ENCODE results near the gene ZNF804B.

Gene ZNF804B

DNA sequence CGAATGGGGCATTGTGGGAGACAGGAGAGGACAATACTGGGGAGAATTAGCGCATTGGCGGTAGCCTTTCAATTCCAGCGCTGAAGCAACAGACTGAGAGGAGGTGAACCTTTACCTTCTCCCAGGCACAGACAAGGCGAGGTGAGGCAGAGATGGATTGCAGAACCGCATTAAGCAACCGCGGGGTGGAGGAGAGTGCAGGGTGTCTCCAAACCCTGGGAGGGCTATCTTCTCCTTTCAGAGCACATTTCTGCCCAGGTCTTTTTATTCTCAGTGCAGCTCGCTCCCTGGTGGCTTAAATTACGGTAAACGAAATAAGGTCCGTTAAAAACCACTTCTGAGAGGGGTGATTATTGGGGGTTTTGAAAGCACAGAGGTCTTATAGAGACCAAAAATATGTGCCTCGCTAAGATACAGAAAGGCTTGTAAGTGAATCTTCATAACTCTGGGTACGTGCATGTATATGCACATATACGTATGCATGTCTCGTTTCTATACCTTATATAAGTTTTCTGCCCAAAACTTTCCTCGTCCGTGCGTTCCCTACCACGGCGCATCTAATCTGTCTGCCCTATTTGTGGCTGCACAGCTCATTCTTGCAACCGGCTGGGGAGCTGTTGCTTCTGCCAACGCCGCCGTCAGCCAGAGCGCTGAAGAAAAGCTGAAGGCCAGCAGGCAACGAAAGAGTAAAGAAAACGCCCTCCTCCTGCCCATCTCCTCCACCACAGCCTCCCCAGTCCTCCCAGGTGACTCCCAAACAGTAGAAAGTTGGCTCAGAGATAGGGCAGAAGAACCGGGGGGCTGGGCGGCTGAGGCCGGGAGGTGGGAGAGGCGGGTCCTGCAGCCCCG is 895 bp upstream of the ZNF804B start:
- TF ChIP-seq, protein P1, sequence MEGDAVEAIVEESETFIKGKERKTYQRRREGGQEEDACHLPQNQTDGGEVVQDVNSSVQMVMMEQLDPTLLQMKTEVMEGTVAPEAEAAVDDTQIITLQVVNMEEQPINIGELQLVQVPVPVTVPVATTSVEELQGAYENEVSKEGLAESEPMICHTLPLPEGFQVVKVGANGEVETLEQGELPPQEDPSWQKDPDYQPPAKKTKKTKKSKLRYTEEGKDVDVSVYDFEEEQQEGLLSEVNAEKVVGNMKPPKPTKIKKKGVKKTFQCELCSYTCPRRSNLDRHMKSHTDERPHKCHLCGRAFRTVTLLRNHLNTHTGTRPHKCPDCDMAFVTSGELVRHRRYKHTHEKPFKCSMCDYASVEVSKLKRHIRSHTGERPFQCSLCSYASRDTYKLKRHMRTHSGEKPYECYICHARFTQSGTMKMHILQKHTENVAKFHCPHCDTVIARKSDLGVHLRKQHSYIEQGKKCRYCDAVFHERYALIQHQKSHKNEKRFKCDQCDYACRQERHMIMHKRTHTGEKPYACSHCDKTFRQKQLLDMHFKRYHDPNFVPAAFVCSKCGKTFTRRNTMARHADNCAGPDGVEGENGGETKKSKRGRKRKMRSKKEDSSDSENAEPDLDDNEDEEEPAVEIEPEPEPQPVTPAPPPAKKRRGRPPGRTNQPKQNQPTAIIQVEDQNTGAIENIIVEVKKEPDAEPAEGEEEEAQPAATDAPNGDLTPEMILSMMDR (IDR thresholded peaks at IDR 0.05; ENCODE audit: extremely low read depth, insufficient read depth, missing control alignments), result no peak
- in situ Hi-C loops (cut with MboI; ENCODE audit: low pct_unique_long_range_greater_than_20kb, low sequenced_read_pairs, unreplicated experiment), result no loop called here
- peak; percentile 17 for DNase-seq (ENCODE audit: low spot score)

DNA sequence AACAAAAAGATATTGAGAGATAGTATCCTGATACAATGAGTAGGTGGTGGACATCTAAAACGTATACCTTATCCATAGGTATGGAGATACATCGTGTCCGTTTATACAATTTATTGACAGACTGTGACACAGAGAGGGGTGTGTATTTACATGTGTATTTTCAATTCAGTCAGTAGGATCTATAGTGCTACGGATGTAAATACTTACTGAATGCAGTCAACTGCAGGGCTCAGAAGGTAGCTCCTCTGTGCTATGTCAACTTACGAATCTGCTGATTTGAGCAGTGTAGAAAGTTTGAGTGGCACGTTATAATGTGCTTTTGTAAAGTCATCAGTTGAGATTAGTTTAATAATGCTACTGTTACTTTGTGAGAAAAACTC is 626 bp downstream of the ZNF804B start:
- TF ChIP-seq, protein P1 (IDR thresholded peaks at IDR 0.05; ENCODE audit: extremely low read depth, insufficient read depth, missing control alignments), result no peak
- in situ Hi-C loops (cut with MboI; ENCODE audit: low pct_unique_long_range_greater_than_20kb, low sequenced_read_pairs, unreplicated experiment), result no loop called here
- no peak for DNase-seq (ENCODE audit: low spot score)

DNA sequence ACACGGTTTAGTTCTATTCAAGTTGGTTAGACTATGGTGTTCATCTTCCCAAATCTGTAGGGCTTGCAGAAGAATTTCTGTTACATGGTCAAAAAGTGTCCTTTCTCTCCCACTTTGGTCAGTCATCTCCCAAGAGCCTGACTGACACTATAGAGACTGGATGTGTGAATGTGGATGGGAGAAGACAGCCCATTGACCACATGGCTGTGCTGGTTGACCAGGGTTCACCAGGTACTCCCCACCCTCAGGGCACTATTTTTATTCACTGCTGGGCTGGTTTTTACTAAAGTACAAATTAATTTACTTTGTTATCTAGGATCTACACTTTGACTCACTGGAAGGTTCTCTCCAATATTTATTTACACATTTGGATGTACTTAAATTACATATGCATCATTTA is 2.3 kb downstream of the ZNF804B start:
- in situ Hi-C loops (cut with MboI; ENCODE audit: low pct_unique_long_range_greater_than_20kb, low sequenced_read_pairs, unreplicated experiment), result no loop called here
- TF ChIP-seq, protein P1 (IDR thresholded peaks at IDR 0.05; ENCODE audit: extremely low read depth, insufficient read depth, missing control alignments), result no peak
- DNase-seq (ENCODE audit: low spot score), result no peak

DNA sequence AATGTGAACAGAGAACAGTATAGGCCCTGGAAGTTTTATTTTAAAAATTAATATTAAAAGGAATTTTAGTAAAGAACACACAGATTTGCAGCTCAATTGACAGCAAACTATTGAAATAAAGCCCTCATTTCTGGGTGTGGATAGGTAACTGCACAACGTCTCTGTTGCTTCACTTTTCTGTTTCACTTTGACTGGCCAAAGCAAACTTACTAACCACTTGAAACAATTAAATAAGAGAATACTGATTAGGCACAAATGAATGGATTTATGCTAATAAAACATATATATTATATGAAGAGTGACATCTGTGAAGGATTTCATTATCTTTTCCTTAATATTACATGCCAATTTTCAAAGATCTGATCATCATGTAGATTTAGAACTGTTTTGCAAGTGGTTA is 11.9 kb downstream of the ZNF804B start:
- TF ChIP-seq, protein P1 (IDR thresholded peaks at IDR 0.05; ENCODE audit: extremely low read depth, insufficient read depth, missing control alignments), result no peak
- no peak for DNase-seq (ENCODE audit: low spot score)
- in situ Hi-C loops (cut with MboI; ENCODE audit: low pct_unique_long_range_greater_than_20kb, low sequenced_read_pairs, unreplicated experiment), result no loop called here

DNA sequence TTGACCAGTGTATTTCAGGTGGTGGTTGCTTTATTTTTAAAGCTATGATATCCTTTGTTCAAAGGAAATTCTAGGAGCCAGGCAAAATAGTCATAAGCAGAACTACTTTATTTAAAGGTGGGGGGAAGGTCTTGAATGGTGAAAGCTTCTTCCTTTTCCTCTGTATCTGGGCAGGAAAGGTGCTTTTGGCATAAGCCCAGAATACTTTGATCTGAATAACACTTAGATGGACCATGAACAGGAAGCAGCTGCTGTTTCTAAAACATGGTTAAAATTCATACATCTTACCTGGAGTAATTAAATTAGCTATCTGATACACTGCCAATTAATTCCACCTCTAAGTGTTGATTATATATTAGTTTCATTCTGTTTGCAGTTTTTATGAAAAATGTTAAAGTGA is 13.3 kb downstream of the ZNF804B start:
- TF ChIP-seq, protein P1 (IDR thresholded peaks at IDR 0.05; ENCODE audit: extremely low read depth, insufficient read depth, missing control alignments), result no peak
- no peak for DNase-seq (ENCODE audit: low spot score)
- in situ Hi-C loops (cut with MboI; ENCODE audit: low pct_unique_long_range_greater_than_20kb, low sequenced_read_pairs, unreplicated experiment), result no loop called here

DNA sequence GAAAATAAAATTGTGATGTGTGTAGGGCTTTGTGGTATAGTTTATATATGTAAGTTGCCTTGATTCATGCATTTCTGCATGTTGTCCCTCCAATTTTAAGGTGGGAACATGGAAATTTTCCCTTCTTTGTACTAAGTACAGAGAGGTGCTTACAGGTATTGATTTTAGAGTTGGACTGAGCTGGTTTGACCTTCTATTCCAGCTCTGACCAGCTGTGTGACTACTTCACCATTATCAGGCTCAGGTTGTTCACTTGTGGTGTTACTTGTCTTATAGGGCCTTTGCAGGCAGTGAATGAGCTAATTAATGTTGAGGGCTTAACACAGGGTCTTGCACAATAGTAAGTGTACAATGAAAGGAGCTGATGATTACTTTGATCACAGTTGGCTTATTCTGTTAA is 16.3 kb downstream of the ZNF804B start:
- in situ Hi-C loops (cut with MboI; ENCODE audit: low pct_unique_long_range_greater_than_20kb, low sequenced_read_pairs, unreplicated experiment), result no loop called here
- DNase-seq (ENCODE audit: low spot score), result no peak
- TF ChIP-seq, protein P1 (IDR thresholded peaks at IDR 0.05; ENCODE audit: extremely low read depth, insufficient read depth, missing control alignments), result no peak

All from GM13977 (cell line).